Tibial artery (tissue), 4 donors: ENCODE data around the gene FRAS1.

Experiments used
- DNase-seq, 2 donors: peaks; one replicate each; pipeline ENCODE4 v3.0.0-alpha.2; 2019
- H3K27ac ChIP-seq, 2 donors: fragments of 200-600 bp; sonication (generic) in 1 of 2; 1 replicate in 1 of 2; 2 replicates in 1 of 2; pipeline ENCODE4 v1.5.1; 2018 to 2019; ENCODE audit warnings: mild to moderate bottlenecking in 1 of 2
- H3K27me3 ChIP-seq, 2 donors: fragments of 200-600 bp; sonication (generic) in 1 of 2; one replicate each; pipeline versions ENCODE4 v1.5.1 to v1.6.0; 2016 to 2019
- H3K36me3 ChIP-seq, 3 donors: fragments of 200-600 bp; sonication (generic) in 2 of 3; one replicate each; pipeline ENCODE4 v1.5.1; 2016 to 2019; ENCODE audit warnings: mild to moderate bottlenecking in 2 of 3
- H3K4me1 ChIP-seq, 4 donors: fragments of 200-600 bp; sonication (generic) in 2 of 4; 1 replicate in 3 of 4; 2 replicates in 1 of 4; pipeline ENCODE4 v1.5.1; 2016 to 2019
- H3K4me3 ChIP-seq, 2 donors: fragments of 200-600 bp; sonication (generic) in 1 of 2; 1 replicate in 1 of 2; 2 replicates in 1 of 2; pipeline ENCODE4 v1.5.1; 2018 to 2019; ENCODE audit warnings: mild to moderate bottlenecking in 2 of 2
- H3K9me3 ChIP-seq, 3 donors: fragments of 200-600 bp; sonication (generic) in 1 of 3; one replicate each; pipeline ENCODE4 v1.5.1; 2016 to 2019
- CTCF ChIP-seq, 2 experiments: fragments of 200-600 bp in 1 of 2; fragments of 450-650 bp in 1 of 2; IDR thresholded peaks; one replicate each; pipeline ENCODE4 v1.5.1; 2017 to 2019; ENCODE audit warnings: antibody characterized with exemption in 2 of 2, mild to moderate bottlenecking in 1 of 2, moderate library complexity in 1 of 2
- intact Hi-C: fragments of 100-400 bp; cut with DNase I; formaldehyde crosslinking; loops from one replicate; pipeline ENCODE4 v1.15.0; 2023; ENCODE audit warnings: low total_unique reads

Gene FRAS1

GRCh38 chr4:78225236-78225635, 168.1 kb downstream of the FRAS1 start:
- DNase-seq = no peak
- H3K36me3 ChIP-seq = no peaks in the 10 kb centered on the region
- H3K27ac ChIP-seq = no peak overlapping the region
- H3K27me3 ChIP-seq = no peaks in the 10 kb centered on the region
- H3K4me3 ChIP-seq = no peak overlapping the region
- intact Hi-C loops = no loop called here
- H3K4me1 ChIP-seq = no peaks in the 10 kb centered on the region
- TF ChIP-seq CTCF (IDR thresholded peaks at IDR 0.05) = no peak
- peaks cover 0 to 10% (median 0%) of the 10 kb centered on the region in 3 donors for H3K9me3 ChIP-seq

DNA sequence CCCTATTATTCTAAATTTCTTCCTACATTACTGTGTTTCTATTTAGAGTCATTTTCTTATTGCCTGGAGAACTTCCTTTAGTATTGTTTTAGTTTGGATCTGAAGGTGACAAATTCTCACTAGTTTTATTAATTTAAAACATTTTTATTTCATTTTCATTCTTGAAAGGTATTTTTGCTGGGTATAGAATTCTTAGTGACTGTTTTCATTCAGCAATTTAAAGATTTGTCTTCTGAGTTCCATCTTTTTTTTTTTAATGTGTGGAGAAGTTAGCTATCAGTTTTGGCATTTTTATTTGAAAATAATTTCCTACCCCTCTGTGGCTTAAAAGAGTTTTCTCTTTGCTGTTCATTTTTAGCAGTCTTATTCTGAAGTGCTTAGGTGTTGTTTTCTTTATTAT, 169.2 kb downstream of the FRAS1 start:
- H3K4me3 ChIP-seq = no peak overlapping the region
- H3K9me3 ChIP-seq = peaks cover 0 to 10% (median 0%) of the 10 kb centered on the region in 3 donors
- no peaks in the 10 kb centered on the region for H3K4me1 ChIP-seq
- intact Hi-C loops = no loop called here
- DNase-seq = no peak
- H3K27me3 ChIP-seq = no peaks in the 10 kb centered on the region
- no peaks in the 10 kb centered on the region for H3K36me3 ChIP-seq
- H3K27ac ChIP-seq = no peak overlapping the region
- TF ChIP-seq CTCF (IDR thresholded peaks at IDR 0.05) = no peak

DNA sequence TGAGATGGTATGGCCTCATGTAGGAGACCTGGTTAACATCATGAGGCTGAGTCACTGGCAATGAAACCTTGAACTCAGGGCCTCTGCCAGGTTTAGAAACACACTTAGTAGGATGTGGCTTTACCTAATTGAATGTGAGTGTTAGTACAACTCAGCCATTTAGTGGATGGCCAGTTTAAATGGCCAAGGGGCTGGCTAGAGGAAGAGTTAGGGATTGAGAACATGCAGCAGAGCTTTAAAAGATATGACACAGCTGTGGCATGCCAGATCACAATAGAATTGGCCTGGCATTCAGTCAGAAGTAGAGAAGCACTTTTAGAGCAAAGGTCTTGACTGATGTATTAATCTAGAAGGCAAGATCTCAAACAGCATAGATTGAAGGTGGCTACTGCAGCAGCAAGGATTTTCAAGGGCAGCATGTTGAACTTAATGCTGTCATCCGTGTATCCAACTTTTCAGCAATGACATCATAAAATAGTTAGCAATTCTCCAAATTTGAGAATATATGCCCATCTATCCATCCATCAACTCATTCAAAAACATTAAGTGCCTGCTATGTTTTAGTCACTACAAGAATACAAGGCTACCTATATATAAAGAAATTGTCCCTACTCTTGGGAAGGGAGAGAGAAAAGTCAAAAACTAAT, 170.4 kb downstream of the FRAS1 start:
- no peak for DNase-seq
- Histone ChIP-seq H3K36me3 (no peaks in the 10 kb centered on the region), H3K27ac (no peak overlapping the region), H3K4me1 (no peaks in the 10 kb centered on the region), H3K27me3 (no peaks in the 10 kb centered on the region), H3K4me3 (no peak overlapping the region), H3K9me3 (peaks cover 0 to 10% (median 0%) of the 10 kb centered on the region in 3 donors)
- TF ChIP-seq CTCF (IDR thresholded peaks at IDR 0.05) = no peak
- intact Hi-C loops = no loop called here

- no peak overlapping the region for H3K4me3 ChIP-seq
- intact Hi-C loops = no loop called here
- no peaks in the 10 kb centered on the region for H3K27me3 ChIP-seq
Observed at GRCh38 chr4:78235800-78236199, 178.7 kb downstream of the FRAS1 start.

DNA sequence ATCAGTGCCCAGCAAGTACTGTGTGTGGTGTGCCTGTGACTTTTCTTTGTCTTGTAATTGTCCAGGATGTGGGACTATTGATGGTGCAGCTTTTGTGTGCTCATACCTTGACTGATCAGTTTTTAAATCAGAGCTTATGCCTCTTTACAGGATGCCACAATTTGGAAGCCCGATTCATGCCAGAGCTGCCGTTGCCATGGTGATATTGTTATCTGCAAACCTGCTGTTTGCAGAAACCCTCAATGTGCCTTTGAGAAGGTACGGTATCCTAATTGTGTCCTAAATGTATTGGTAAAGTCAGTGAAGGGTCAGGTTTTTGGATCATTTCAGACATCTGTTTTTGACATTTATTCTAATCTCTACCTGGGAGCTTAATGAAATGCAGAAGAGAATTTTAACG, 180.2 kb downstream of the FRAS1 start:
- Histone ChIP-seq H3K4me3 (no peak overlapping the region), H3K4me1 (no peaks in the 10 kb centered on the region), H3K27ac (no peak overlapping the region), H3K9me3 (no peaks in the 10 kb centered on the region), H3K36me3 (no peaks in the 10 kb centered on the region), H3K27me3 (no peaks in the 10 kb centered on the region)
- intact Hi-C loops = no loop called here
- TF ChIP-seq CTCF (IDR thresholded peaks at IDR 0.05) = no peak
- DNase-seq = no peak

More at GRCh38 chr4:78235800-78236199, 178.7 kb downstream of the FRAS1 start:
- no peak for TF ChIP-seq CTCF (IDR thresholded peaks at IDR 0.05)
- no peaks in the 10 kb centered on the region for H3K4me1 ChIP-seq
- H3K9me3 ChIP-seq = no peaks in the 10 kb centered on the region
- no peaks in the 10 kb centered on the region for H3K36me3 ChIP-seq
- DNase-seq = no peak
- H3K27ac ChIP-seq = no peak overlapping the region

DNA sequence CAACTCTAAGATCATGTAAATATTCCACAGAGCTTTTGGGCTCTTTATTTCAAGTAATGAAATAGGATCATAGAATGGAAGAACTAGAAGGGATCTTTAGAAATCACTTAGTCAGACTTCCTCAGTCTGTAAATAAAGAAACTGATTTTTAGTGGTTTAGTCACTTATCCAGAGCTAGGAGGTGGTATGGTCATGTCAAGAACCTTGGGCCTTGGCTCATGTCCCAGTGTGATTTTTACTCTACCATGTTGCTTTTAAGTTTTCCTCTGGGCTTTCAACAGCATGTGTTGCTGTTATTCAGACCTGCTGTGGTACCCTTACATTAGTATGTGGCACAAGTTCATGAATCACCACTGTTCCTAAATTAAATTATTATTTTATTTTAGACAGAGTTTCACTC, 184.9 kb downstream of the FRAS1 start:
- no peaks in the 10 kb centered on the region for H3K27me3 ChIP-seq
- DNase-seq = no peak
- no peaks in the 10 kb centered on the region for H3K4me1 ChIP-seq
- no peaks in the 10 kb centered on the region for H3K36me3 ChIP-seq
- no peak overlapping the region for H3K4me3 ChIP-seq
- H3K27ac ChIP-seq = no peak overlapping the region
- no peak for TF ChIP-seq CTCF (IDR thresholded peaks at IDR 0.05)
- intact Hi-C loops = no loop called here
- no peaks in the 10 kb centered on the region for H3K9me3 ChIP-seq
